BLaER1 (cell line): ENCODE measurements around the gene OR56A4.

Source experiments
- H3K27ac ChIP-seq: shearing (Covaris generic); formaldehyde crosslinking; 2 replicates; pipeline ENCODE4 v1.8.1; 2022
- H3K27me3 ChIP-seq: shearing (Covaris generic); formaldehyde crosslinking; 2 replicates; pipeline ENCODE4 v1.8.1; 2022
- H3K36me3 ChIP-seq: shearing (Covaris generic); formaldehyde crosslinking; 2 replicates; pipeline ENCODE4 v1.8.1; 2022
- H3K4me1 ChIP-seq: shearing (Covaris generic); formaldehyde crosslinking; 2 replicates; pipeline ENCODE4 v1.8.1; 2022
- H3K4me2 ChIP-seq: shearing (Covaris generic); formaldehyde crosslinking; 2 replicates; pipeline ENCODE4 v1.8.1; 2022
- H3K4me3 ChIP-seq: shearing (Covaris generic); formaldehyde crosslinking; 2 replicates; pipeline ENCODE4 v1.8.1; 2022
- H3K9ac ChIP-seq: shearing (Covaris generic); formaldehyde crosslinking; 2 replicates; pipeline ENCODE4 v1.8.1; 2022
- H3K9me3 ChIP-seq: shearing (Covaris generic); formaldehyde crosslinking; 2 replicates; pipeline ENCODE4 v1.8.1; 2022
- H4K20me1 ChIP-seq: shearing (Covaris generic); formaldehyde crosslinking; 2 replicates; pipeline ENCODE4 v1.8.1; 2022
- Cebpa-rat ChIP-seq: shearing (Covaris generic); IDR thresholded peaks from 2 replicates; pipeline ENCODE4 v1.8.1; 2022

Gene OR56A4

GRCh38 chr11:6006395-6006794 lies 351 bp downstream of the OR56A4 start:
- Histone ChIP-seq H3K9ac (no peak overlapping the region), H3K27ac (no peak overlapping the region), H3K4me2 (no peak overlapping the region), H3K4me3 (no peak overlapping the region), H3K27me3 (no peaks in the 10 kb centered on the region), H3K36me3 (no peaks in the 10 kb centered on the region), H4K20me1 (no peaks in the 10 kb centered on the region), H3K9me3 (no peaks in the 10 kb centered on the region), H3K4me1 (no peaks in the 10 kb centered on the region)
- TF ChIP-seq Cebpa-rat, result no peak

- Histone ChIP-seq H3K36me3 (no peaks in the 10 kb centered on the region), H3K27ac (no peak overlapping the region), H3K4me2 (no peak overlapping the region), H4K20me1 (no peaks in the 10 kb centered on the region), H3K4me1 (no peaks in the 10 kb centered on the region), H3K4me3 (no peak overlapping the region), H3K9ac (no peak overlapping the region), H3K9me3 (no peaks in the 10 kb centered on the region), H3K27me3 (no peaks in the 10 kb centered on the region)
- no peak for TF ChIP-seq Cebpa-rat
Observed at GRCh38 chr11:6002202-6002699, 4.5 kb downstream of the OR56A4 start.

- H3K4me3 ChIP-seq, result no peak overlapping the region
- no peaks in the 10 kb centered on the region for H3K9me3 ChIP-seq
- H4K20me1 ChIP-seq, result no peaks in the 10 kb centered on the region
- no peak overlapping the region for H3K27ac ChIP-seq
- H3K36me3 ChIP-seq, result no peaks in the 10 kb centered on the region
- no peaks in the 10 kb centered on the region for H3K4me1 ChIP-seq
- no peak for TF ChIP-seq Cebpa-rat
- H3K9ac ChIP-seq, result no peak overlapping the region
- H3K27me3 ChIP-seq, result no peaks in the 10 kb centered on the region
- H3K4me2 ChIP-seq, result no peak overlapping the region
Observed at GRCh38 chr11:5994791-5995190, 12.0 kb downstream of the OR56A4 start.

- no peak for TF ChIP-seq Cebpa-rat
- Histone ChIP-seq H3K9ac (no peak overlapping the region), H3K27ac (no peak overlapping the region), H3K27me3 (no peaks in the 10 kb centered on the region), H3K4me3 (no peak overlapping the region), H3K4me2 (no peak overlapping the region), H3K36me3 (no peaks in the 10 kb centered on the region), H3K9me3 (no peaks in the 10 kb centered on the region), H4K20me1 (no peaks in the 10 kb centered on the region), H3K4me1 (no peaks in the 10 kb centered on the region)
Observed at GRCh38 chr11:5992604-5993251, 14.0 kb downstream of the OR56A4 start.

GRCh38 chr11:5992150-5992549 lies 14.6 kb downstream of the OR56A4 start:
- TF ChIP-seq Cebpa-rat, result no peak
- no peak overlapping the region for H3K4me2 ChIP-seq
- H3K9me3 ChIP-seq, result no peaks in the 10 kb centered on the region
- H3K36me3 ChIP-seq, result no peaks in the 10 kb centered on the region
- no peak overlapping the region for H3K4me3 ChIP-seq
- no peak overlapping the region for H3K9ac ChIP-seq
- no peak overlapping the region for H3K27ac ChIP-seq
- no peaks in the 10 kb centered on the region for H3K4me1 ChIP-seq
- no peaks in the 10 kb centered on the region for H3K27me3 ChIP-seq
- no peaks in the 10 kb centered on the region for H4K20me1 ChIP-seq

- H3K9ac ChIP-seq, result no peak overlapping the region
- H3K4me2 ChIP-seq, result no peak overlapping the region
- H3K36me3 ChIP-seq, result no peaks in the 10 kb centered on the region
- no peaks in the 10 kb centered on the region for H3K9me3 ChIP-seq
- TF ChIP-seq Cebpa-rat, result no peak
- no peaks in the 10 kb centered on the region for H4K20me1 ChIP-seq
- H3K4me3 ChIP-seq, result no peak overlapping the region
- no peak overlapping the region for H3K27ac ChIP-seq
- no peaks in the 10 kb centered on the region for H3K4me1 ChIP-seq
- H3K27me3 ChIP-seq, result no peaks in the 10 kb centered on the region
Observed at GRCh38 chr11:5989203-5989602, 17.5 kb downstream of the OR56A4 start.

GRCh38 chr11:5986885-5987284 lies 19.9 kb downstream of the OR56A4 start, which contains the start of gene OR52L1:
OR52L1 (minus strand) TSS chr11:5986985; CDS start chr11:5986930, 55 bp downstream.
- peaks cover 7% of the 10 kb centered on the region for H3K9me3 ChIP-seq
- H3K27me3 ChIP-seq, result no peaks in the 10 kb centered on the region
- no peak within 1 kb of the TSS for H3K4me2 ChIP-seq
- H3K36me3 ChIP-seq, result no peaks in the 10 kb centered on the region
- H4K20me1 ChIP-seq, result no peaks in the 10 kb centered on the region
- H3K27ac ChIP-seq, result no peak within 1 kb of the TSS
- no peaks in the 10 kb centered on the region for H3K4me1 ChIP-seq
- H3K9ac ChIP-seq, result no peak within 1 kb of the TSS
- no peak for TF ChIP-seq Cebpa-rat
- H3K4me3 ChIP-seq, result no peak within 1 kb of the TSS

- Histone ChIP-seq H3K27me3 (no peaks in the 10 kb centered on the region), H3K9me3 (peaks cover 21% of the 10 kb centered on the region), H3K4me1 (no peaks in the 10 kb centered on the region), H3K36me3 (no peaks in the 10 kb centered on the region), H3K27ac (no peak overlapping the region), H3K4me2 (no peak overlapping the region), H4K20me1 (no peaks in the 10 kb centered on the region), H3K9ac (no peak overlapping the region), H3K4me3 (no peak overlapping the region)
- TF ChIP-seq Cebpa-rat, result no peak
Observed at GRCh38 chr11:5983443-5983842, 23.3 kb downstream of the OR56A4 start.

- H3K9ac ChIP-seq, result no peak overlapping the region
- H3K4me3 ChIP-seq, result no peak overlapping the region
- no peaks in the 10 kb centered on the region for H3K27me3 ChIP-seq
- peaks cover 8% of the 10 kb centered on the region for H3K4me1 ChIP-seq
- peak overlapping the region; percentile 6 for H3K4me2 ChIP-seq
- peaks cover 8% of the 10 kb centered on the region; the same call in 1 of the 2 replicates for H3K9me3 ChIP-seq
- H3K36me3 ChIP-seq, result no peaks in the 10 kb centered on the region
- no peak for TF ChIP-seq Cebpa-rat
- no peak overlapping the region for H3K27ac ChIP-seq
- no peaks in the 10 kb centered on the region for H4K20me1 ChIP-seq
Observed at GRCh38 chr11:5973530-5973929, 33.2 kb downstream of the OR56A4 start.

GRCh38 chr11:5968394-5968793 lies 38.4 kb downstream of the OR56A4 start, which contains the start of gene OR56A5:
OR56A5 (minus strand) TSS chr11:5968494; CDS start chr11:5968494, 0 bp downstream.
- H3K36me3 ChIP-seq, result no peaks in the 10 kb centered on the region
- no peaks in the 10 kb centered on the region for H3K27me3 ChIP-seq
- peaks cover 2% of the 10 kb centered on the region for H3K4me1 ChIP-seq
- no peak within 1 kb of the TSS for H3K9ac ChIP-seq
- no peaks in the 10 kb centered on the region for H4K20me1 ChIP-seq
- TF ChIP-seq Cebpa-rat, result no peak
- no peak within 1 kb of the TSS for H3K27ac ChIP-seq
- H3K4me2 ChIP-seq, result no peak within 1 kb of the TSS
- 0 out of 2 replicates have a peak, but pooled peaks cover 2% of the 10 kb centered on the region for H3K9me3 ChIP-seq
- H3K4me3 ChIP-seq, result no peak within 1 kb of the TSS
